ENCODE results near the gene C2.

Gene C2

GRCh38 chr6:31918069-31918720 lies 9.3 kb upstream of the C2 start:
- no peaks in the 10 kb centered on the region for H4K20me1 ChIP-seq (ENCODE audit: insufficient read depth, low read length)
- no peak for TF ChIP-seq CTCF (IDR thresholded peaks at IDR 0.05; ENCODE audit: borderline replicate concordance, extremely low read depth, low read length, poor library complexity, severe bottlenecking)
- no peak for TF ChIP-seq EZH2 (IDR thresholded peaks at IDR 0.05; ENCODE audit: borderline replicate concordance, low read depth, low read length, severe bottlenecking)
- H3K79me2 ChIP-seq (ENCODE audit: insufficient read depth, low read length): no peaks in the 10 kb centered on the region
- no peak overlapping the region for H2AFZ ChIP-seq (ENCODE audit: low read depth, low read length)
- no peaks in the 10 kb centered on the region for H3K9me3 ChIP-seq (ENCODE audit: insufficient read depth, low read length, severe bottlenecking)
- H3K4me3 ChIP-seq (ENCODE audit: low read depth in 1 of 2, low read length in 2 of 2): no peak overlapping the region
- no peak overlapping the region for H3K9ac ChIP-seq (ENCODE audit: low read depth, low read length)
- ATAC-seq (ENCODE audit: insufficient read depth, low read depth): no peak; the same call in 2 of the 3 replicates
- H3K36me3 ChIP-seq (ENCODE audit: insufficient read depth, low read length): no peaks in the 10 kb centered on the region
- H3K27ac ChIP-seq (ENCODE audit: low read length): no peak overlapping the region
- DNase-seq: no peak
- H3K4me2 ChIP-seq (ENCODE audit: insufficient read depth, low read length): no peak overlapping the region
- no peaks in the 10 kb centered on the region for H3K27me3 ChIP-seq (ENCODE audit: insufficient read depth, low read length, poor library complexity)
- H3K4me1 ChIP-seq (ENCODE audit: insufficient read depth, low read length): no peaks in the 10 kb centered on the region

- no peaks in the 10 kb centered on the region for H3K4me1 ChIP-seq (ENCODE audit: insufficient read depth, low read length)
- H3K79me2 ChIP-seq (ENCODE audit: insufficient read depth, low read length): no peaks in the 10 kb centered on the region
- H2AFZ ChIP-seq (ENCODE audit: low read depth, low read length): no peak overlapping the region
- H3K27ac ChIP-seq (ENCODE audit: low read length): no peak overlapping the region
- no peak overlapping the region for H3K4me3 ChIP-seq (ENCODE audit: low read depth in 1 of 2, low read length in 2 of 2)
- ATAC-seq (ENCODE audit: insufficient read depth, low read depth): no peak
- DNase-seq: no peak
- no peaks in the 10 kb centered on the region for H3K27me3 ChIP-seq (ENCODE audit: insufficient read depth, low read length, poor library complexity)
- H3K9ac ChIP-seq (ENCODE audit: low read depth, low read length): no peak overlapping the region
- no peak for TF ChIP-seq CTCF (IDR thresholded peaks at IDR 0.05; ENCODE audit: borderline replicate concordance, extremely low read depth, low read length, poor library complexity, severe bottlenecking)
- no peak for TF ChIP-seq EZH2 (IDR thresholded peaks at IDR 0.05; ENCODE audit: borderline replicate concordance, low read depth, low read length, severe bottlenecking)
- no peaks in the 10 kb centered on the region for H4K20me1 ChIP-seq (ENCODE audit: insufficient read depth, low read length)
- H3K36me3 ChIP-seq (ENCODE audit: insufficient read depth, low read length): no peaks in the 10 kb centered on the region
- H3K4me2 ChIP-seq (ENCODE audit: insufficient read depth, low read length): no peak overlapping the region
- no peaks in the 10 kb centered on the region for H3K9me3 ChIP-seq (ENCODE audit: insufficient read depth, low read length, severe bottlenecking)
Measured at GRCh38 chr6:31919624-31920303, 7.8 kb upstream of the C2 start.

GRCh38 chr6:31920811-31921210 lies 6.7 kb upstream of the C2 start:
- Histone ChIP-seq H3K27me3 (ENCODE audit: insufficient read depth, low read length, poor library complexity) (peaks cover under 1% of the 10 kb centered on the region), H3K79me2 (ENCODE audit: insufficient read depth, low read length) (no peaks in the 10 kb centered on the region), H3K4me3 (ENCODE audit: low read depth in 1 of 2, low read length in 2 of 2) (no peak overlapping the region), H3K4me2 (ENCODE audit: insufficient read depth, low read length) (no peak overlapping the region), H3K36me3 (ENCODE audit: insufficient read depth, low read length) (no peaks in the 10 kb centered on the region), H2AFZ (ENCODE audit: low read depth, low read length) (no peak overlapping the region), H4K20me1 (ENCODE audit: insufficient read depth, low read length) (no peaks in the 10 kb centered on the region), H3K9ac (ENCODE audit: low read depth, low read length) (no peak overlapping the region), H3K4me1 (ENCODE audit: insufficient read depth, low read length) (no peaks in the 10 kb centered on the region), H3K9me3 (ENCODE audit: insufficient read depth, low read length, severe bottlenecking) (no peaks in the 10 kb centered on the region), H3K27ac (ENCODE audit: low read length) (no peak overlapping the region)
- ATAC-seq (ENCODE audit: insufficient read depth, low read depth) (no peak), DNase-seq (no peak)
- TF ChIP-seq EZH2 (IDR thresholded peaks at IDR 0.05; ENCODE audit: borderline replicate concordance, low read depth, low read length, severe bottlenecking) (no peak), CTCF (IDR thresholded peaks at IDR 0.05; ENCODE audit: borderline replicate concordance, extremely low read depth, low read length, poor library complexity, severe bottlenecking) (no peak)
